Right lobe of liver (tissue), 6 donors: Measurements from ENCODE around the gene RPS21. TPM values are rescaled to one million over a fixed set of nuclear protein-coding genes. Genes with fewer than 3 reads are reported as not detected.

ENCODE experiments used
- ATAC-seq, 4 donors: fragments of 200-7000 bp; cut with Tn5 transposase; one replicate each; pipeline ENCODE4 v1.9.1; 2020; ENCODE audit warnings: mild to moderate bottlenecking in 4 of 4, moderate library complexity in 4 of 4
- DNase-seq, 3 donors: peaks; one replicate each; pipeline ENCODE4 v3.0.0-alpha.2; 2020
- H3K27ac ChIP-seq, 3 donors: fragments of 200-600 bp; one replicate each; pipeline ENCODE4 v1.8.0; 2022
- H3K27me3 ChIP-seq, 2 donors: fragments of 200-600 bp; one replicate each; pipeline ENCODE4 v1.8.0; 2022
- H3K36me3 ChIP-seq, 4 donors: fragments of 200-600 bp; sonication (generic) in 1 of 4; one replicate each; pipeline versions ENCODE4 v1.5.1 to v1.8.0; 2017 to 2022; ENCODE audit warnings: control low read depth in 1 of 4
- H3K4me1 ChIP-seq, 4 donors: fragments of 200-600 bp; sonication (generic) in 1 of 4; one replicate each; pipeline versions ENCODE4 v1.5.1 to v1.8.0; 2017 to 2022; ENCODE audit warnings: control low read depth in 1 of 4
- H3K4me3 ChIP-seq, 3 donors: fragments of 200-600 bp; one replicate each; pipeline ENCODE4 v1.8.0; 2022
- H3K9me3 ChIP-seq, 4 donors: fragments of 200-600 bp; sonication (generic) in 1 of 4; one replicate each; pipeline versions ENCODE4 v1.5.1 to v1.8.0; 2017 to 2022; ENCODE audit warnings: control low read depth in 1 of 4
- POLR2A ChIP-seq: fragments of 450-650 bp; IDR thresholded peaks from one replicate; pipeline ENCODE4 v1.6.1; 2017; ENCODE audit warnings: antibody characterized with exemption, mild to moderate bottlenecking
- WGBS: methylation state at CpG from one replicate; pipeline ENCODE4 v1.1.6; 2018; ENCODE audit warnings: low coverage, low lambda C conversion rate; ENCODE audit not compliant: insufficient coverage; ENCODE audit errors: missing lambda C conversion rate; 5-methylcytosine and 5-hydroxymethylcytosine counted together
- intact Hi-C, 2 donors: fragments of 100-400 bp; cut with DNase I; formaldehyde crosslinking; loops; one replicate each; pipeline versions ENCODE4 v1.11.2 to v1.14.1; 2022
- total RNA-seq, 6 experiments: library from RNA; depleted of rRNA in 2 of 6; stranded (reverse); fragments of >200 nt in 2 of 6; fragmentation: NEBNext Ultra II Directional in 3 of 6; extraction: Animal tissue kit (Norgen Biotek cat#: 25700) in 3 of 6; gene quantifications; one replicate each; pipeline versions ENCODE4 v1.1.0 to v1.2.4, GENCODE V29; 2016 to 2023
- TF ChIP-seq, protein P1 (sequence below), 4 donors: fragments of 200-600 bp in 3 of 4; fragments of 450-650 bp in 1 of 4; IDR thresholded peaks; one replicate each; pipeline versions ENCODE4 v1.5.1 to v1.8.0; 2016 to 2022; ENCODE audit warnings: antibody characterized with exemption in 4 of 4, mild to moderate bottlenecking in 2 of 4
- donor health status: DM: no; HTN: yes; CAD: no.
- donor health status: DM: no; HTN: no; CAD: no.
- donor health status: DM: no; HTN: no; CAD: no.
- donor health status: DM: no; HTN: yes; CAD: no.
- donor health status: DM: no; HTN: yes; CAD: no.

Gene RPS21
- total RNA-seq, 6 experiments from 2014 or later: 339 to 696 (median 413) TPM

- Histone ChIP-seq H3K27me3 (no peaks in the 10 kb centered on the region), H3K36me3 (no peaks in the 10 kb centered on the region), H3K4me1 (peaks cover 0 to 19% (median 6%) of the 10 kb centered on the region in 4 donors), H3K4me3 (peak within 1 kb of the TSS; percentile 55 to 68 (median 64)), H3K9me3 (no peaks in the 10 kb centered on the region), H3K27ac (no peak within 1 kb of the TSS)
- intact Hi-C loops: no loop called here
- ATAC-seq: peak; percentile 90 to 96 (median 92)
- 54% methylated on average over 3 of the region's 73 CpGs for WGBS
- peak; percentile 93 to 97 (median 96) for DNase-seq
- TF ChIP-seq, protein P1, sequence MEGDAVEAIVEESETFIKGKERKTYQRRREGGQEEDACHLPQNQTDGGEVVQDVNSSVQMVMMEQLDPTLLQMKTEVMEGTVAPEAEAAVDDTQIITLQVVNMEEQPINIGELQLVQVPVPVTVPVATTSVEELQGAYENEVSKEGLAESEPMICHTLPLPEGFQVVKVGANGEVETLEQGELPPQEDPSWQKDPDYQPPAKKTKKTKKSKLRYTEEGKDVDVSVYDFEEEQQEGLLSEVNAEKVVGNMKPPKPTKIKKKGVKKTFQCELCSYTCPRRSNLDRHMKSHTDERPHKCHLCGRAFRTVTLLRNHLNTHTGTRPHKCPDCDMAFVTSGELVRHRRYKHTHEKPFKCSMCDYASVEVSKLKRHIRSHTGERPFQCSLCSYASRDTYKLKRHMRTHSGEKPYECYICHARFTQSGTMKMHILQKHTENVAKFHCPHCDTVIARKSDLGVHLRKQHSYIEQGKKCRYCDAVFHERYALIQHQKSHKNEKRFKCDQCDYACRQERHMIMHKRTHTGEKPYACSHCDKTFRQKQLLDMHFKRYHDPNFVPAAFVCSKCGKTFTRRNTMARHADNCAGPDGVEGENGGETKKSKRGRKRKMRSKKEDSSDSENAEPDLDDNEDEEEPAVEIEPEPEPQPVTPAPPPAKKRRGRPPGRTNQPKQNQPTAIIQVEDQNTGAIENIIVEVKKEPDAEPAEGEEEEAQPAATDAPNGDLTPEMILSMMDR (IDR thresholded peaks at IDR 0.05): peak in 2 of 4 donors; percentile 18 to 27
- TF ChIP-seq POLR2A: no peak
Observed at GRCh38 chr20:62407221-62407992, 20.5 kb downstream of the RPS21 start, which contains the start of gene CABLES2. Gene CABLES2, minus strand, starts transcription at chr20:62407285. Its CDS starts 9 bp downstream, at chr20:62407276.

- TF ChIP-seq POLR2A: no peak
- TF ChIP-seq, protein P1 (IDR thresholded peaks at IDR 0.05): no peak
- Histone ChIP-seq H3K4me1 (peaks cover 0 to 19% (median 6%) of the 10 kb centered on the region in 4 donors), H3K9me3 (no peaks in the 10 kb centered on the region), H3K4me3 (no peak overlapping the region), H3K27me3 (no peaks in the 10 kb centered on the region), H3K36me3 (no peaks in the 10 kb centered on the region), H3K27ac (no peak overlapping the region)
- ATAC-seq (no peak), DNase-seq (no peak)
- intact Hi-C loops: no loop called here
- no CpG with 5 or more reads among the region's 15 CpGs for WGBS
Observed at GRCh38 chr20:62408055-62408454, 21.2 kb downstream of the RPS21 start.

GRCh38 chr20:62408640-62409039 lies 21.7 kb downstream of the RPS21 start:
- Histone ChIP-seq H3K4me3 (no peak overlapping the region), H3K4me1 (peaks cover 0 to 19% (median 6%) of the 10 kb centered on the region in 4 donors), H3K9me3 (no peaks in the 10 kb centered on the region), H3K27ac (no peak overlapping the region), H3K36me3 (no peaks in the 10 kb centered on the region), H3K27me3 (no peaks in the 10 kb centered on the region)
- TF ChIP-seq, protein P1 (IDR thresholded peaks at IDR 0.05): no peak
- TF ChIP-seq POLR2A: no peak
- WGBS: 80% methylated on average over 2 of the region's 12 CpGs
- intact Hi-C loops: no loop called here
- no peak for DNase-seq
- no peak for ATAC-seq

DNA sequence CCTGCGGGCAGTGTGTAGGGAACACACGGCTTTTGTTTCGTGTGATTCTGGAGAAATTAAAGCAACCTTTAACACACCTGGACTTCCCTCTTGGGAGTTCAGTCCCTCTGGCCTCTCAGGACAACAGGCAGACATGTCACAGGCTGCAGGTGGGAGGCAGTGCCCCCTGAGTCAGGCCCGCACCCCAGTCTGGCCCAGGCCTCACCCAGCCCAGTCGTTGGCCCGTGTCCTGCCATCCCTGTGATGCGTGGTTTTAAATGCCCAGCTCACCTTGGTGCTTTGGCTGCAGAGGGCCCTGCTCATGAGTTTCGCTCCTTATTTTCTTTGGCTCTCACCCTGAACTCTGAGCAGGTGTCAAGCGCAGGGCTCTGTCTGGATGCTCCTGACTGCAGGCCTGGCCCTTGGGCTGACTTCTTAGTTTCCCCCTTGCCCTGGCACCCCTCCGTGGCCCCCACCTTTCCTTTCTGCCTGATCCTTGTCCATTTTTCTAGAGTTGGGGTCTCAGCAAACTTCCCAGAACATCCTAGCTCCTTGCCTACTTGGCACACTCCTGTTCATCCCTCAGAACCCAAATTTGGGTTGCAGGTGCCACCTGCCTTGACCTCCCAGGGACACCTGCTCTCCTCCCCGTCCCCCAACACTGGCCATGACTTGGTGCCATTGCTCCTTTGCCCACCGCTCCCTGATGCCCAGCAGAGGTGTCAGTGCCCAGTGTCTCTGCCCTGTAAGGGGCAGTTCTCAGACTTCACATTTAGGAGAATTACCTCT lies 22.4 kb downstream of the RPS21 start:
- Histone ChIP-seq H3K27ac (no peak overlapping the region), H3K4me3 (no peak overlapping the region), H3K27me3 (no peaks in the 10 kb centered on the region), H3K9me3 (no peaks in the 10 kb centered on the region), H3K36me3 (no peaks in the 10 kb centered on the region), H3K4me1 (peaks cover 0 to 19% (median 6%) of the 10 kb centered on the region in 4 donors)
- no peak for DNase-seq
- WGBS: 82% methylated on average over 3 of the region's 12 CpGs
- intact Hi-C loops: no loop called here
- TF ChIP-seq, protein P1 (IDR thresholded peaks at IDR 0.05): no peak
- no peak for TF ChIP-seq POLR2A
- ATAC-seq: no peak
